NK-92 (cell line): Measurements from ENCODE around the gene NHLRC1.
"Not testable (repeated sequence)": the region's sequence is repeated elsewhere in the genome, so short reads cannot be mapped to it uniquely, and the experiment has no call there.

Source experiments
- DNase-seq: peaks from one replicate; lab custom pipeline; 2025; ENCODE audit not compliant: unreplicated experiment; lab: John Stamatoyannopoulos, UW

The NHLRC1 gene

DNA sequence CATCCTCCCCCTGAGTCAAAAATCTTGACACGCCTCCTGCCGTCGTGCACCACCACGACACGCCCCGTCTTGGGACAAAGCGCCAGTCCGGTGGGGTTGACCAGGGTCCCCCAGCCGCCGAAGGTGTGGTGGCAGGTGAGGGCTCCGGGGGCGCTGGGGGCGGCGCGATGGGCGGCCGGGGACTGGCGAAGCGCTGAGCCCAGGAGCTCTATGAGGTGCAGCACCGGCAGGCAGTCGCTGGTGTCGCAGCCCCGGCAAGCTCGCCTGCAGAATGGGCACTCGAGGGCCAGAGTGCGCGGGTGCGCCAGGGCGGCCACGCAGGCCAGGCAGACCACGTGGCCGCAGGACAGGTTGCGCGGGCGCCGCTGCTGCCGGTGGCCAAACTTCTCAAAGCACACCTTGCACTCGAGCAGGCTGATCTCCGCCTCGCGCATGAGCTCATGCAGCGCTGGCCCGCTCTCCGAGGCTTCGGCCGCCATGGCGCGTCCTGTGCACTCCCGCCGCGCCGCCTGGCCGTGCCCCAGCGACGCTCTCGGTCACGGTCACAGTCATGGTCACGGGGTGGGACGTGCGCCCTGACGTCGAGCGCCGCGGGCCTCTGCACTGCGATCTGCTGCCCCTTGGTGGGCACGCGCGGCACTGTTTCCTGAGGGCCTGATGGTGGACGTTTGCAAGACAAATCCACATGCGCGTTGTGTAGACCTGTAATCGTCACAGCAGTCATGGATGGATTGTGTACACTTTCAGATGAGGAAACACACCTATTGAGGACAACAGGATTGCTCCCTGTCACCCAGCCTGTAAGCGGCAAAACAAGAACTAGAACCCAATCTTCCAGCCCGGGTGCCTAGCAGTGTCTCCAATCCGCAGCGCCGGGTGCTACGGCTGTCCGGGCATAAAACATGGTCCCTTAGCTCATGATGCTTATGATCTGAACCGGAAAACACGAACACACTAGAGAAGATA lies at the start of gene NHLRC1:
Gene NHLRC1, minus strand, starts transcription at position 550 of the 966 bp plus-strand sequence. Its CDS starts 71 bp downstream, at position 479.
- no peak for DNase-seq

DNA sequence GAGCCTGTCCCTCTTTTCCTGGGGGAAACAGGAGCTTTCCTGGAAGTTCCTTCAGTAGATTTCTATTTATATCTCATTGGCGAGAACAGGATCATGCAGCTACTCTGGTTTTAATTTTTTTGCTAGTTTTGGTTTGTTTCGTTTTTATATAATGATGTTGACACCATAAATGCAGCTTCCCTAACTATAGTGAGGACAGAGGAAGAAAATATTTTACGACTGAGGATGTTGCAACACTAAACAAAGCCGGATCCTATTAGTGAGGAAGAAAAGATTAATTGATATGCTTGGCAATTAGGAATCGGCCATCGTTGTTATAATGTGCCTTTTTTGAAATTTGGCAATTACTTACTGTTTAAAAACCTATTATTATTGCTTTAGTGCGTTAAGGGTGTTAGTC lies 49.4 kb upstream of the NHLRC1 start:
- no peak for DNase-seq

DNA sequence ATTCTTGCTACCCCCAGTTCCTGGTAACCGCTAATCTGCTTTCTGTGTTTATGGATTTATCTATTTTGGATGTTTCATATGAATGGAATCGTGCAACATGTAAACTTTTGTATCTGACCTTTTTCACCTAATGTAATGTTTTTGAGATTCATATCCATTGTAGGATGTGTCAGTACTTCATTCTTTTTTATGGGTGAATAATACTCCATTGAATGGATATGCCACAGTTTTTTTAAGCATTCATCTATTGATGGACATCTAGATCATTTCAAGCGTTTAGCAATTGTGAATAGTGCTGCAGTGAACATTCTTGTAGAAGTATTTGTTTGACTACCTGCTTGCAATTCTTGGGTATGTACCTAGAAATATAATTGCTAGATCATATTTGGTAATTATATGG lies 45.8 kb upstream of the NHLRC1 start:
- DNase-seq: no peak

DNA sequence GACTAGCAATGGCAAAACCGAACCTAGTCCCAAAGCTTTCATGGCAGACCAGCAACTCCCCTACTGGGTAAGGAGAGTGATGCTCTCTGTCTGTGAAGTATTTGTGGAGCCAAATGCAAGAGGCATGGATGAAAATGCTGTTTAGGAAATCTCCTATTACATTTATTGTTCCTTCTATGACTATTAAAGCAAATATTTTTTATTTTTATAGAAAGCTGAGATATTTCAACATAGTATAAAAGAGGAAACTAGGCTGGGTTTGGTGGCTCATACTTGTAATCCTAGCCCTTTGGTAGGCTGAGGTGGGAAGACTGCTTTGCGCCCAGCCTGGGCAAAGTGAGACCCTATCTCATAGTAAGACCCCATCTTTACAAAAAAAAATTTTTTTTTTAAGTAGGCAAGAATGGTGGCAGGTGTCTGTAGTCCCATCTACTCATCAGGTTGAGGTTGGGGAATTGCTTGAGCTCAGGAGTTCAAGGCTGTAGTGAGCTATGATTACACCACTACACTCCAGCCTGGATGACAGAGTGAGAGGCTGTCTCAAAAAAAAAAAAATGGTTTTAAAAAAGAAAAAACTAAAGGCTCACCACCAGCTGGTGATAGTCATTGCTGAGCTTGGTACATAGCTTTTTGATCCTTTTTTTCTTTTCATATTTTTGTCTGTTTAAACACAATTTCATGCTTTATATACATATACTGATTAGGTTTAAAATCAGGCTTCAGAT lies 44.0 kb upstream of the NHLRC1 start:
- DNase-seq: no peak

DNA sequence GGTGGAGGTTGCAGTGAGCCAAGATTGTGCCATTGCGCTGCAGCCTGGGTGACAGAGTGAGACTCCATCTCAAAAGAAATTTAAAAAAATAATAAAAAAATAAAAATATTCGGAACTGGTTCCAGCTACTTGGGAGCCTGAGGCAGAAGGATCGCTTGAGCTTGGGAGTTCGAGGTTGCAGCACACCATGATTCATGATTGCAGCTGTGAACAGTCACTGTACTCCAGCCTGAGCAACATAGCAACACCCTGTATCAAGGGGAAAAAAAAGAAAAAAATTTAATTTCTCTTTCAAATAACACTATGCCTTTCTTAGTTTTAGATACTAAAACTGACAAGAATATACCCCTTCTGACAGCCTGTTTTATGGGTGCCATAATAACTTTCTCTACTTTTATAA lies 43.3 kb upstream of the NHLRC1 start:
- no peak for DNase-seq

DNA sequence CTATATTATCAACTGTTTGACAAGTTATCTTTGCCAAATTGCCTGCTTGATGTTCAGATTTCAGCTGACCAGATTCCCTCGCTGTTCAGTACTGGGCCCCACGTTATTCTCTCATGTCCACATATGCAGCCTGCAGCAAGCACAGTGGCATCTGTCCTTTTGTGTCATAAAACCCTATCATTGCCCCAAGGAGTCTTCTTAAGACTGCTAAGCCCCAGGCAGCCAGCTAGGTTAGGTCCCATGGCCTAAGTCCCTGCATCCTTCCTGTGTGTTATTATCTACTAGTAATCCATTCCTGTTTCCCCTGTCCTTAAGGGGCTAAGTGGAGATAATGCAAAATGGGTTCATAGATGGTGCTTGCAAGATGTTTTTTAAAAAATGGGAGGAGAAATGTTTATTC lies 39.9 kb upstream of the NHLRC1 start:
- DNase-seq: no peak

DNA sequence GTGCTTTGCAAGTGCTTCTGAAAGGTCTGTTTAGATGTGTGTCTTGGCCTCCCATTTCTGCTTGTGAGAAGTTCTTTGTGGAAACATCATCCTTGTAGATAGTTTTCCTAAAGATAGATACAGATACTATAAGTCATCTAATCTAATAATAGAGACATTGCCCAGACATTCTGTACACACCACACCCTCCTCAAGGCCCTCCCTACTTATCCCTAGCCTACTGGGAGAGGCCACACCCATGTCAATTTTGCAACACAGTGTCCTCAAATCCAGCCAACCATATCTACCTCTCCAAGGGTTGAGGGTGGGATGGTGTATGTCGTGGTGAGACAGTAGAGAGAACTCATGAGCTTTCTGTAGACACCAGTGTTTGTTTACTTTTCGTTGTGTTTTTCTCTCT lies 39.0 kb upstream of the NHLRC1 start:
- DNase-seq: no peak

DNA sequence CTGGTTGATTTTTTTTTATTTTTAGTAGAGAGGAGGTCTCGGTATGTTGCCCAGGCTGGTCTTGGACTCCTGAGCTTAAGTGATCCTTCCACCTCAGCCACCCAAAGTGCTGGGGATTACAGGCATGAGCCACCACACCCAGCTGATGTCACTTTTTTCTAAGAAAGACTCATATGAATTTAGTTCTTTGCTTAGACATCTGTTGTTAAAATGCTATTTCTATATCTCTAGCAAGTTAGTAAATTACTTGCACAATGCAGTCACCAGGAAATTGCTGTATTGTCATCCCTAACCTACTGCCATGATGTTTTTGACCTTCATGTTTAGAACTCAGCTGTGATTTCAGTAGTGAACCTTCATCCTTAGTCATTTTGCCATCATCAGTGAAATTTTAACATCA lies 38.4 kb upstream of the NHLRC1 start:
- DNase-seq: no peak

DNA sequence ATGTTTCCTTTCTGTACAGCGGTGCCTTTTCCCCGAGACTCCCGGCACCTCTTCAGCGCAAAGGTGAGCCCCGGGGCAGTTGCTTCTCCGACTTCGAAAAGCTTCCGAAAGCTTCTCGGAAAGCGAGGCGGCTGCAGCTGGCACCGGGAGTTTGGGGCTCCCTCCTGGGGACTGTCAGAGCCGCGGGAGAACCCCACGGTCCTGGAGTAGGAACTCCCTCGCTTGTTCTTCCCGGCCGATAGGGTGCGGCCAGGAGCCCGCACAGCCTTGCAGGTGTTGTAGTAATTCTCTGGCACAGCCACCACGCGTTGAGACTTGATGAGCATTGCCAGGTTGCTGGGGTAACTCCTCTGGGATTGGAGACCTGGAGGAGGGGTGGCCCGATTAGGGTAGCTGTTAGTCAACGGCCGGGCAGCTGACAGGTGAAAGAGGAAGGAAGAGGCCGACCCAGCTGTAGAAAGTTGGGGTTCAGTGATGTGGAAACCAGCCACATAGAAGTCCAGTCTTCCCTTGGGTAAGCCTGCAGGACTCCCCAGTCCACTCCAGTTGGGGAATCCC lies 33.5 kb upstream of the NHLRC1 start:
- no peak for DNase-seq

DNA sequence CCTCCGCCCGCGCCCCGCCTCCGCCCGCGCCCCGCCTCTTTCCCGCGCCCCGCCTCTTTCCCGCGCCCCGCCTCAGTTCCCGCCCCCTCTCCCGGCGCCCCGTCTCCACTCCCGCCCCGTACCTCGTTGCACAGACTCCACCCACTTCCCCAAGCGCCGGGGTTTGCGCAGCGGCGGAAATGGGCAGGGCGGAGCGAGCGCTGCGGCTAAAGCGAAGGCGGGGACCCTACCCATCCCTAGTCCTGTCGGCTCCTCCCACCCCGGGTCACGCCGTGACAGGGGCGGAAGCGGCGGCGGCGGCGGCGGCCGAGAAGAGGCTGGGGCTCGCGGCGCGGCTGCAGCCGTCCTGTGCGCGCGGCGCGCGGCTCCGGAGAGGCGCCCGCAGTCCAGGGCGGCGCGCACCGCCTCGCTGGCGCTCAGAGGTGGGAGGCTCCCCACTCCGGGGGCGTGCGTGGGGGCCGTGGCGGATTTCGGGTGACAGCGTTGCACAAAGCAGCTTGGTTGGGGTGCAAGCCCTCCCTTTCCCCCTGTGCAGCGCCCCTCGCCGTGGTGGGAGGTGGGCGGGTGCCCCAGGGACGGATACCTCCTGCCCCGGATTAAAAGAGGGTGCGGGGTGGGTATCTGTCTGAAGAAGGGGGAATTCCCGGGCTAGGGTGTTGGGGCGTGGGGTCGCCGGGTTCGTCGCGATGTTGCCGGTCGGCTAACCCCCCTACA lies 32.8 kb upstream of the NHLRC1 start, which contains the start of gene KDM1B:
Gene KDM1B, plus strand, starts transcription at position 273 of the 714 bp plus-strand sequence. CDS start 4,474 bp downstream, outside the sequence.
- peak; percentile 89 for DNase-seq

DNA sequence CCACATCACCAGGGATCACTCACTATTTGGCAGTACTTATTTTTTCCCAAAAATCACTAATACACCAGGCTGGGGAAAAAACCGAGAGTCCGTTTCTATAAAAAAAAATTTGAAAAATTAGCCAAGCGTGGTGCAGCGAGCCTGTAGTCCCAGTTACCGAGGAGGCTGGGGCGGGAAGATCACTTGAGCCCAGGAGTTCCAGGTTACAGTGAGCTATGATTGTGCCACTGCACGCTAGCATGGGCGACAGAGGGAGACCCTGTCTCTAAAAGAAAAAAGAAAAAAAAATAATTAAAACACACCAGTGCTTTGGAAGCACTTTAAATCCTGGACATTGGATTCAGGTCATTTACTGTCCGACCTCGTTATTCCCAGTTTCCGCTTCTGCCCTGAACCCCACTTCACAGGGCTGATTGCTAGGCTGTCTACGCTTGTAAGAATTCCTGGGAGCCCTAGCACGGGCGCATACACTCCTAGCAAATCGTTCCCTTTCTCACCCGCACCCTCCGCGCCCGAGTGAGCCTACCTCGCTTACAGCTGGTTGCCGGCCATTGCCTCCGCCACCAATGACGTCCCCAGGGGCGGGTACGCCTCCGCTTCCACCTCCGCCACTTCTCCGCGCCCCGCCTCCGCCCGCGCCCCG lies 32.2 kb upstream of the NHLRC1 start, which contains the start of gene TPMT:
Gene TPMT, minus strand, starts transcription at position 571 of the 643 bp plus-strand sequence. CDS start 5,950 bp downstream, outside the sequence.
- DNase-seq: no peak

DNA sequence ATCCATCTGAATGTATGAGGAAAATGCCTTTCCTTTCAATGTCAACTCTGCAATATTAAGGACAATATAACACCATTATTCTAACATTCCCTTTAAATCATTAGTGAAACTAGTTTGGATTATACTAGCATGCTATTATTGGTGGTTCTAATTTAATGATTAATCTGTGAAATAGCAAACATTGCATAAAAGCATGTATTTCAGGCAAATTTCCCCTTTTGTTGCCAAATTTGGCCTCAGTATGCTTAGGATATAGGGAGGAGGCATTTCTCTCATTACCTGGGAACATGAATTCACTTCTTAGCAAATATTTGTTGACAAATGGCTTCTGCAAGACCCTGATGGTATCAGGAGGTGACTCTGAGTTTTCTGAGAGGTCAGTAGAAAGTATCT lies 30.8 kb upstream of the NHLRC1 start:
- no peak for DNase-seq

DNA sequence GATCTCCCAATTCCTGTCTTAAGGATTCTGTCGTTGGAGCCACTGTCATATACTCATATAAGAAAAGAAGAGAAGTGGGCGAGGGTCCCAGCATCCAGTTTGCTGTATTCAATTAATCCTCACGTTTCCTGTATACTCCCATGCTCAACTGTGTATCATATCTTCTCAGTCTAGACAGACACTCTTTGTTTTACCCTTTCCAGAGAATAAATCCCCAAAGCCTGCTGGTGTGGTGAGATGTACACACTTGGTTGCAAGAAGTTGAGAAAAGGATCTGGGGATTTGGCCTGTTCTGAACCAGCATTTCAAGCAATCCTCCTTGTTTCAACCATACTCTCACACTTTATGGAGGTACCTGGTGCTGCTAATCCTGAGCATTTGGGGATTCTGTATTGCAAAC lies 29.3 kb upstream of the NHLRC1 start:
- no peak for DNase-seq

DNA sequence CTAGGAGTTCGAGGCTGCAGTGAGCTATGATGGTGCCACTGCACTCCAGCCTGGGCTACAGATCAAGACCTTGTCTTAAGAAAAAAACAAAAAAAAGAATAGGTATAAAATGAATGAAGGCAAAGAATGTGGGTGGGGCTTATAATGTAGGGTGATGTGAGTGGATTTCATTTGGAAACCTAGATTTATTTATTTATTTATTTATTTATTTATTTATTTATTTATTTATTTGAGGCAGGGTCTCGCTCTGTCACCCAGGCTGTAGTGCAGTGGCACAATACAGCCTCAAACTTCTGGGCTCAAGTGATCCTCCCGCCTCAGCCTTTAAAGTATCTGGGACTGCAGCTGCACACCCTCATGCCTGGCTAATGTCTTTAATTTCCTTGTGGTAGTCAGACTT lies 28.9 kb upstream of the NHLRC1 start:
- not testable (repeated sequence) for DNase-seq

DNA sequence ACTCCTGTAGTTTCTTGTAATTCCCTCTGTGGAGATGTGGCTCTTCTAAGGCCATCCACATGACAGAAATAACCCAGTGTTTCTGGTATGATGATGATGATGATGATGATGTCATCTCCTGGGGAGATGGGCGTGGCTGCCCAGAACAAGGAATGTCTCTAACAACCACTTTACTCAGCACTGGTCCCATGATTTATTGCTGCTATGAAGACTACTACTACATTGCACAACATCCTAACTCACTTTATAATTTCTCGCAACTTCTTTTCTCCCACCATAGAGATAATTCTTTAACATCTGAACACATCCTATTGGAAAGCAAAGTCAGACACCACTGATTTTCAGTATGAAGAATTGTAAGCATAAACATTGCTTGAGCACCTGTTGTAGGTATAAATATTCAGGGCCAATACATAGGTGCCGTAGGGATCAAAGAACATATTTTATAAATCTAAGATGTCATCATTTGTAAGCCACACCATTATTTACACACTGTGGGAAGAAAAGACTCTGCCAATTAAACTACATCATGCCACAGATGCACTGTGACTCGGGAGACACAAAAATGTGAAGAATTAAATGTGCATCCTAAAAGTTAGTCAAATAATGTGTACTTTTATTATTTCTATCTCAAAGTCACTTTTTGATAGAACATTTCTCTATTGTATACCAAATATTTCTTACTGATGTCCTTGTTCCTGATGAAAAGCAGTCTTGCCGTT lies 26.0 kb upstream of the NHLRC1 start:
- no peak for DNase-seq

DNA sequence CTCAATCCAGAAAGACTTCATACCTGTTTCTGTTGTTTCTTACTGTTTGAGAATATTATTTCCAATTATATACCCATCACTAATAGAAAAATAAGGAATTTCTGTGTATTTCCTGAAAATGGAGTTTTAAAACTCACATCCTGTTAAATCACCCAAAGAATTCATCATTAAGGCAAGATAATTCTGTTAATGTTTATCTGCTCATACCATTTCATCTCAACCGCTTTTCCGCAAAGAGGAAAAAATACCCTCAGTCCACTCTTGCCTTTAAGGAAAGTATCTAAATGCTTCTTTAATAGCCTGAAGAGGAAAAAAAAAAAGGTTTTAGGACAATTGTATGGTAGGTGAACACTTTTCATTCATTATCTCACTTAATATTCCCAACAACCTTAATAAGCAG lies 25.1 kb upstream of the NHLRC1 start:
- no peak for DNase-seq

DNA sequence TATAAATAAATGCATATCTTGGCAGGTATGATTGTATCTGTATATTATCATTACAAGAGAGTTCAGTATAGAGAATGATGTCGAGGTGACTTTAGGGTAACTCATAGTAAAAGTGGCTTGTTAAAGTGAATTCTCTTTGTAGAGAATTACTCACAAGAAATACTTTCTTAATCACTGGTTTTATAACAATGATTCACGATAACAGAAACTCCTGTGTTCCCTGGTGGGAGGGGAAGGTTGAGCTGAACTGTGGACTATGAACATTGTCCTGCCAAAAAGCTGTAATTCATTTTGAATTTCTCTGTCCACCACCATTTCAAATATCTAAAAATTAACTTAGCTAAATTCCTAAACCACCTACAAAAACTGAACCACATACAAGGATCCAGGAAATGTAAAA lies 24.7 kb upstream of the NHLRC1 start:
- DNase-seq: no peak

DNA sequence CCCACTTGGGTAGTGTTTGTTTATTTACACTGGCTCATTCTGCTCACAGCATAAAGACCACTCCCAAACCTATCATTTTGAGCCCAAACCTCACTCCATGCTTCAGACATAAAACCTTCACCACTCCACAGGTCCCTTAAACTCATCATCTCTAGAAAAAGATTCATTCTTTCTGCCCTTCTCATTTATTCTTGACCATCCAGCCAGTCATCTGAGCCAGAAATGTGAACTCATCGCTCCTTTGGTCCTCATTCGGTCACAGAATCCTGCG lies 20.0 kb upstream of the NHLRC1 start:
- no peak for DNase-seq

DNA sequence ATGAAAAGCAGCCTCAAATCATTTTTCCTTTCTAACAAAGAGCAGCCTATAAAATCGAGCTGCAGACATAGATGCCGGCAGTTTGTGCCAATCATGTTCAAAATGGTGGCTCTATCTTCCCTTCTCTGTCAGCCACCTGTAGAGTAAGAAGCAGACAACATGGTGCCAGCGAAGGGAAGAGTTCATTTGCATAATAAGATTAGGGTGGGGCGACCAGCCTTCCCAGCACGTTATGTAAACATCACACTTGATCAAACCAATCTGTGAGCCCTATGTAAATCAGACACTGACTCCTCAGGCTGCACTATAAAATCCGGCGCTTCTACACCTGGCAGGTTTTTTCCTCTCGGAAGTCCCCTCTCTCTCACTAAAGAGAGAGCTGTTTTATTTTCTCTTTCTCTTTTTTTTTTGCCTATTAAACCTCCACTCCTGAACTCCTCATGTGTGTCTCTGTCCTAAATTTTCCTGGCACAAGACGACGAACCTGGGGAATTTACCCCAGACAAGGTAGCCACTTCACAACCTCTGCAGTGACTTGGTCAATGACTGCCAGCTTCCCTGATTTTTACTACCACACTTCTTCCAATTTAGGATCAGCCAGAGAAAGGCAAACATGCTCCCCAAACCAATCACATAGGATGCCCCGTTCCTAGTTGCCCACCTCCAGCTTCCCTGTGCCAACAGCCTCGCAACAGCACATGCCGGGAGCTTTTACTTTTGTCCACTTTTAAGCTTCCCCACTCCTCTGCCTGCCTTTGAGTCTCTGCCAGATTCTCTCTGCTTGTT lies 19.5 kb upstream of the NHLRC1 start:
- DNase-seq: no peak
